ENCODE data around the gene PGLYRP2. TPM values are rescaled to one million over a fixed set of nuclear protein-coding genes. Genes with fewer than 3 reads are reported as not detected.

The PGLYRP2 gene
- total RNA-seq, 1 experiment from 2014 or later, result not detected

- Histone ChIP-seq H3K4me2 (ENCODE audit: low read length) (no peak overlapping the region), H3K9me2 (ENCODE audit: insufficient read depth) (no peaks in the 10 kb centered on the region), H2AFZ (ENCODE audit: low read depth, low read length, poor library complexity, severe bottlenecking) (no peak overlapping the region), H3K27me3 (ENCODE audit: insufficient read depth, low read length) (no peaks in the 10 kb centered on the region), H3K4me3 (replicated peaks in 1 of 2; ENCODE audit: low read depth in 1 of 2, low read length in 2 of 2) (no peak overlapping the region), H3K9me3 (ENCODE audit: control insufficient read depth in 1 of 2, insufficient read depth in 1 of 2, low read depth in 1 of 2, low read length in 2 of 2) (no peaks in the 10 kb centered on the region), H4K20me1 (ENCODE audit: insufficient read depth) (no peaks in the 10 kb centered on the region), H3K79me2 (ENCODE audit: insufficient read depth, low read length) (peaks cover 54% of the 10 kb centered on the region), H3K27ac (ENCODE audit: low read depth, low read length) (no peak overlapping the region; the same call in 1 of the 2 replicates), H3K9ac (ENCODE audit: low read length) (no peak overlapping the region), H3K36me3 (ENCODE audit: control insufficient read depth in 1 of 2, insufficient read depth in 2 of 2, low read length in 2 of 2) (peaks cover 20 to 53% of the 10 kb centered on the region in 2 experiments; a peak in 3 of 4 replicates), H3K4me1 (ENCODE audit: control insufficient read depth in 1 of 2, insufficient read depth in 2 of 2, low read length in 2 of 2) (peaks cover 12 to 14% of the 10 kb centered on the region in 2 experiments; a peak in 3 of 4 replicates)
- intact Hi-C loops (cut with micrococcal nuclease), result no loop called here
- ChIA-PET POLR2A (no interaction called here), RAD21 (ENCODE audit: low non-redundant PET in 1 of 2, low total read pairs in 2 of 2, uncharacterized antibody in 2 of 2, unreplicated experiment in 2 of 2) (no interaction called here), CTCF (no interaction called here)
- DNase-seq (ENCODE audit: low read depth, low spot score), result no peak
- BruUV-seq (replicated peaks), result no TSS peak
- TF ChIP-seq, protein P1, sequence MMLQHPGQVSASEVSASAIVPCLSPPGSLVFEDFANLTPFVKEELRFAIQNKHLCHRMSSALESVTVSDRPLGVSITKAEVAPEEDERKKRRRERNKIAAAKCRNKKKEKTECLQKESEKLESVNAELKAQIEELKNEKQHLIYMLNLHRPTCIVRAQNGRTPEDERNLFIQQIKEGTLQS (IDR thresholded peaks at IDR 0.05), result no peak
- TF ChIP-seq ZFX (IDR thresholded peaks at IDR 0.05), result no peak
- no peak for TF ChIP-seq ZBTB33 (IDR thresholded peaks at IDR 0.05; ENCODE audit: extremely low read depth, insufficient replicate concordance, low read length)
- TF ChIP-seq POLR2AphosphoS5 (IDR thresholded peaks at IDR 0.05; ENCODE audit: low read depth, low read length), result no peak
- TF ChIP-seq, protein P2, sequence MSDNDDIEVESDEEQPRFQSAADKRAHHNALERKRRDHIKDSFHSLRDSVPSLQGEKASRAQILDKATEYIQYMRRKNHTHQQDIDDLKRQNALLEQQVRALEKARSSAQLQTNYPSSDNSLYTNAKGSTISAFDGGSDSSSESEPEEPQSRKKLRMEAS (IDR thresholded peaks at IDR 0.05), result no peak
- no peak for TF ChIP-seq TCF7L2 (IDR thresholded peaks at IDR 0.05; ENCODE audit: borderline replicate concordance, extremely low read depth, insufficient read depth, insufficient read length)
- no peak for TF ChIP-seq CBX3 (IDR thresholded peaks at IDR 0.05; ENCODE audit: low read depth)
- TF ChIP-seq SRF (IDR thresholded peaks at IDR 0.05; ENCODE audit: low read depth), result no peak
- no peak for TF ChIP-seq YY1 (IDR thresholded peaks at IDR 0.05; ENCODE audit: extremely low read depth, insufficient replicate concordance, low read depth, low read length)
- TF ChIP-seq ELF1 (IDR thresholded peaks at IDR 0.05; ENCODE audit: borderline replicate concordance, low read depth), result no peak
- TF ChIP-seq EGR1 (IDR thresholded peaks at IDR 0.05; ENCODE audit: low read depth), result no peak
- TF ChIP-seq RAD21 (IDR thresholded peaks at IDR 0.05; ENCODE audit: low read depth), result no peak
- TF ChIP-seq SIN3A (IDR thresholded peaks at IDR 0.05; ENCODE audit: low read depth), result no peak
- no peak for TF ChIP-seq EZH2 (IDR thresholded peaks at IDR 0.05)
- no peak for TF ChIP-seq REST (IDR thresholded peaks at IDR 0.05; ENCODE audit: low read depth)
- TF ChIP-seq, protein P3, sequence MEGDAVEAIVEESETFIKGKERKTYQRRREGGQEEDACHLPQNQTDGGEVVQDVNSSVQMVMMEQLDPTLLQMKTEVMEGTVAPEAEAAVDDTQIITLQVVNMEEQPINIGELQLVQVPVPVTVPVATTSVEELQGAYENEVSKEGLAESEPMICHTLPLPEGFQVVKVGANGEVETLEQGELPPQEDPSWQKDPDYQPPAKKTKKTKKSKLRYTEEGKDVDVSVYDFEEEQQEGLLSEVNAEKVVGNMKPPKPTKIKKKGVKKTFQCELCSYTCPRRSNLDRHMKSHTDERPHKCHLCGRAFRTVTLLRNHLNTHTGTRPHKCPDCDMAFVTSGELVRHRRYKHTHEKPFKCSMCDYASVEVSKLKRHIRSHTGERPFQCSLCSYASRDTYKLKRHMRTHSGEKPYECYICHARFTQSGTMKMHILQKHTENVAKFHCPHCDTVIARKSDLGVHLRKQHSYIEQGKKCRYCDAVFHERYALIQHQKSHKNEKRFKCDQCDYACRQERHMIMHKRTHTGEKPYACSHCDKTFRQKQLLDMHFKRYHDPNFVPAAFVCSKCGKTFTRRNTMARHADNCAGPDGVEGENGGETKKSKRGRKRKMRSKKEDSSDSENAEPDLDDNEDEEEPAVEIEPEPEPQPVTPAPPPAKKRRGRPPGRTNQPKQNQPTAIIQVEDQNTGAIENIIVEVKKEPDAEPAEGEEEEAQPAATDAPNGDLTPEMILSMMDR (IDR thresholded peaks at IDR 0.05 in 2 of 3, conservative IDR thresholded peaks at IDR 0.05 in 1 of 3; ENCODE audit: borderline replicate concordance in 1 of 3, insufficient read depth in 1 of 3, low read depth in 2 of 3, low read length in 2 of 3), result no peak
- no peak for ATAC-seq
Measured at GRCh38 chr19:15427350-15427700, 52.0 kb downstream of the PGLYRP2 start.
